WI38 (cell line): ENCODE measurements around the gene DLGAP1.
"Not testable (repeated sequence)": the region's sequence is repeated elsewhere in the genome, so short reads cannot be mapped to it uniquely, and the experiment has no call there.

Experiments
- H3K4me3 ChIP-seq: 2 replicates; pipeline ENCODE4 v1.5.1; 2011; ENCODE audit warnings: low read depth, mild to moderate bottlenecking, control low read depth, low read length
- TF ChIP-seq, protein P1 (sequence below): IDR thresholded peaks from 2 replicates; pipeline ENCODE4 v1.5.1; 2012; ENCODE audit warnings: low read depth, mild to moderate bottlenecking, control low read depth, low read length

The DLGAP1 gene

DNA sequence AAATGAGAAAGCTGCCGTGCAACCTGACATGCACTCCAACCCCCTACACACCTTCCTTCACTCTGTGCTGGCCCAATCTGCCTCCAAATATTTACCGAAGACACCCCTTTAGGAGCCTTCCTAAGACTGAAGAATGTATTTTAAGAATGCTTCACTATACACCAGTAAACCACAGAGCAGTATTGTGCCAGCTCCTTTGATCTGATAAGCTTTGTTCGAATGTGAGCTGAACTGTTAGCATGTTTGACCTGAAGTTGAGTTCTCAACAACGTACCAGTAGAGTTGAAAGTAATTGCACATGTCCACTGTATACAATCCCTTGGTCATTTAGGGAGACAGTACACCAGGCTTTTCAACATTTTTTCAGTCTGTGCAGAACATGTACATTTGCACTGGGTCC, 745.9 kb downstream of the DLGAP1 start:
- no peak overlapping the region for H3K4me3 ChIP-seq
- TF ChIP-seq, protein P1, sequence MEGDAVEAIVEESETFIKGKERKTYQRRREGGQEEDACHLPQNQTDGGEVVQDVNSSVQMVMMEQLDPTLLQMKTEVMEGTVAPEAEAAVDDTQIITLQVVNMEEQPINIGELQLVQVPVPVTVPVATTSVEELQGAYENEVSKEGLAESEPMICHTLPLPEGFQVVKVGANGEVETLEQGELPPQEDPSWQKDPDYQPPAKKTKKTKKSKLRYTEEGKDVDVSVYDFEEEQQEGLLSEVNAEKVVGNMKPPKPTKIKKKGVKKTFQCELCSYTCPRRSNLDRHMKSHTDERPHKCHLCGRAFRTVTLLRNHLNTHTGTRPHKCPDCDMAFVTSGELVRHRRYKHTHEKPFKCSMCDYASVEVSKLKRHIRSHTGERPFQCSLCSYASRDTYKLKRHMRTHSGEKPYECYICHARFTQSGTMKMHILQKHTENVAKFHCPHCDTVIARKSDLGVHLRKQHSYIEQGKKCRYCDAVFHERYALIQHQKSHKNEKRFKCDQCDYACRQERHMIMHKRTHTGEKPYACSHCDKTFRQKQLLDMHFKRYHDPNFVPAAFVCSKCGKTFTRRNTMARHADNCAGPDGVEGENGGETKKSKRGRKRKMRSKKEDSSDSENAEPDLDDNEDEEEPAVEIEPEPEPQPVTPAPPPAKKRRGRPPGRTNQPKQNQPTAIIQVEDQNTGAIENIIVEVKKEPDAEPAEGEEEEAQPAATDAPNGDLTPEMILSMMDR = no peak

DNA sequence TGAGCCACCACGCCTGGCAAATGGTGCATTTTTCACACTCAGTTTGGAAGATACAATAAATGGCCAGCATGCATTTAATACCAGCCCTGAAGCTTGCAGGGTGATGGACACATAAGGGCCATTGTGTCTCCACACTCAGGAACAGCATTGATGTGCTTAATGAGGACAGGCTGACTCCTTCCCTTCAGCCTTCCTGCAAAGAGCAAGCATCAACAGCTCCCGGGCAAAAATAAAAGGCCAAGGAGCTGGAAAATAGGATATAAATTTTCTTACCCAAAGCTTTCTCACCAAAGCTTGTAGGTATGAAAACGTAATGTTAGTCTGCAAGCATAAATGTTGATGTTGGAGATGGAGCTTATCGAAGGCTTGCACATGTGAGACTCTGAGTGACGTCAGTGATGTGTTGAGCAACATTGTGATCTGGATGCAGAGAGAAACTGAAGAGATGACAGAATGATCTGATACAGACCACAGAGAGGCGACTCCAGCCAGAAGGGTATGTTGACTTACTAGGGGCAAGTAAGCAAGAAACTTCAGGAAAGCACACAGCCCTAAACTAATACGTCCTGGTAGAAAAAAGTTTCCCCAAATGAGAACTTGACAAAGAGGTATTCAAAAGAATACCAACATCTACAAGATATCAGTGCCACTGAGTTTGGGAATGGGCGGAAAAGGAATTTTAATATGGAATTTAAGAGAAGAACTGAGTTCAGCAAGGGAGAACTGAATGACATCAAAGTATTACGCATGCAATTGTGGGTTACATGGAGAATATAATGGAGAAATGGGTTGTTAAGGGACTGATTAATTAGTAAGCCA, 748.6 kb downstream of the DLGAP1 start:
- TF ChIP-seq, protein P1 = no peak

GRCh38 chr18:3704556-3705344, 750.4 kb downstream of the DLGAP1 start:
- no peak overlapping the region for H3K4me3 ChIP-seq
- TF ChIP-seq, protein P1 = no peak

More for the DNA sequence above, 748.6 kb downstream of the DLGAP1 start:
- no peak overlapping the region for H3K4me3 ChIP-seq

- TF ChIP-seq, protein P1 = peak; percentile 80
- H3K4me3 ChIP-seq = no peak overlapping the region
Measured at GRCh38 chr18:3703732-3704176, 751.4 kb downstream of the DLGAP1 start.

DNA sequence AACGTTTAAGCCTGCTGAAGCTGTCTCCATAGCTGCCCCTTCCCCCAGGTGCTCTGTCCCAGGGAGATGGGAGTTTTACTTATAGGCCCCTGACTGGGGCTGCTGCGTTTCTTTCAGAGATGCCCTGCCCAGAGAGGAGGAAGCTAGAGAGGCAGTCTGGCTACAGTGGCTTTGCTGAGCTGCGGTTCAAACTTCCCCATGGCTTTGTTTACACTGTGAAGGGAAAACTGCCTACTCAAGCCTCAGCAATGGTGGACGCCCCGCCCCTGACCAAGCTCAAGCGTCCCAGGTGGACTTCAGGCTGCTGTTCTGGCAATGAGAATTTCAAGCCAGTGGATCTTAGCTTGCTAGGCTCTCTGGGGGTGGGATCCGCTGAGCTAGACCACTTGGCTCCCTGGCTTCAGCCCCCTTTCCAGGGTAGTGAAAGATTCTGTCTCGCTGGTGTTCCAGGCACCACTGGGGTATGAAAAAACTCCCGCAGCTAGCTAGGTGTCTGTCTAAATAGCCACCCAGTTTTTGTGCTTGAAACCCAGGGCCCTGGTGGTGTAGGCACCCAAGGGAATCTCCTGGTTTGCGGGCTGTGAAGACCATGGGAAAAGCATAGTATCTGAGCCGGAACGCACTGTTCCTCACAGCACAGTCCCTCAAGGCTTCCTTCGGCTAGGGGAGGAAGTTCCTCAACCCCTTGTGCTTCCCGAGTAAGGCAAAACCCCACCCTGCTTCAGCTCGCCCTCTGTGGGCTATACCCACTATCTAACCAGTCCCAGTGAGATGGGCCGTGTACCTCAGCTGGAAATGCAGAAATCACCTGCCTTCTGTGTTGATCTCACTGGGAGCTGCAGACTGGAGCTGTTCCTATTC, 755.2 kb downstream of the DLGAP1 start:
- not testable (repeated sequence) for H3K4me3 ChIP-seq

- H3K4me3 ChIP-seq = not testable (repeated sequence)
Measured at GRCh38 chr18:3694030-3694778, 760.9 kb downstream of the DLGAP1 start.

DNA sequence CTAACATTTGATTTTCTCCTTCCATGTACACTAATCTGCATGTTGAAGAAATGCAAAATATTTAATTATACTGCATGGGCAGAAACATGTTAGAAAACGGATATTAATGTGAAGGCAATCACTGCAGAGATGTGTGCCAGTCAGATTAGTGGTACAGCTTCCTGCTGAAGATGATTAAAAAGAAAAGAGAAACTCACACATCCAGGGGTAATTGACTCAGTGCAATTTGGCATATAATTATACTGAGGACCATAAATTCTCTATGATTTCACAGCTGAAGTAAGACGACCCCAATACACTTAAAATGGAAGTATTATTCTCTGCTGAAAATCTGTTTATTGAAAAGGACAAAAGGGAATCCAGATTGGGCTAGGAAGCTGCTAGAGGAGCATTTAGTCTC, 761.7 kb downstream of the DLGAP1 start:
- TF ChIP-seq, protein P1 = no peak

More for the DNA sequence above, 761.7 kb downstream of the DLGAP1 start:
- no peak overlapping the region for H3K4me3 ChIP-seq
